A673 (cell line): ENCODE results near the gene PLCB4.

Source experiments
- EZH2 ChIP-seq: fragments of 200-600 bp; sonication (generic); IDR thresholded peaks from 2 replicates; pipeline ENCODE4 v1.6.1; 2017; ENCODE audit warnings: borderline replicate concordance, low read depth, mild to moderate bottlenecking, mixed read lengths, antibody characterized with exemption, low read length; ENCODE audit not compliant: poor library complexity, severe bottlenecking
- TF ChIP-seq, protein P1 (sequence below): fragments of 300-800, 200-600 bp; sonication (generic); conservative IDR thresholded peaks from 2 replicates; pipeline ENCODE4 v1.5.1; 2017; ENCODE audit warnings: low read depth, mild to moderate bottlenecking, antibody characterized with exemption, low read length, moderate library complexity, mixed read lengths

DNA sequence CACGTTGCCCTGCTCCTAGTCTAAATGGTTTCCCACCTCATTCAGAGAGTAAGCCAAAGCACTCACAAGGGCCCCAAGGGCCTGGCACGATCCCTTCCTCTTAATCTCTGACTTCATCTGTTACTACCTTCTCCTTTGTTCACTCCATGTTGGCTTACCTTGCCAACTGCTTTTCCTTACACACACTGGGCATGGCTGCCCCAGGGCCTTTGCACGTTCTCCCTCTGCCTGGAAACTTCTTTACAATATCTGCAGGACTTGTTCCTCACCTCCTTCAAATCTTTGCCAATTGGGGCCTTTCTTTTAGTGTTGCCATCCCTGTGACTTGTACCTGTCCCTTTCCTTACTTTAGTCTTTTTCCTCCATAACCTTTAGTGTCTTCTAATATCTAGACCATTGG lies 73.9 kb downstream of the PLCB4 start:
- TF ChIP-seq, protein P1, sequence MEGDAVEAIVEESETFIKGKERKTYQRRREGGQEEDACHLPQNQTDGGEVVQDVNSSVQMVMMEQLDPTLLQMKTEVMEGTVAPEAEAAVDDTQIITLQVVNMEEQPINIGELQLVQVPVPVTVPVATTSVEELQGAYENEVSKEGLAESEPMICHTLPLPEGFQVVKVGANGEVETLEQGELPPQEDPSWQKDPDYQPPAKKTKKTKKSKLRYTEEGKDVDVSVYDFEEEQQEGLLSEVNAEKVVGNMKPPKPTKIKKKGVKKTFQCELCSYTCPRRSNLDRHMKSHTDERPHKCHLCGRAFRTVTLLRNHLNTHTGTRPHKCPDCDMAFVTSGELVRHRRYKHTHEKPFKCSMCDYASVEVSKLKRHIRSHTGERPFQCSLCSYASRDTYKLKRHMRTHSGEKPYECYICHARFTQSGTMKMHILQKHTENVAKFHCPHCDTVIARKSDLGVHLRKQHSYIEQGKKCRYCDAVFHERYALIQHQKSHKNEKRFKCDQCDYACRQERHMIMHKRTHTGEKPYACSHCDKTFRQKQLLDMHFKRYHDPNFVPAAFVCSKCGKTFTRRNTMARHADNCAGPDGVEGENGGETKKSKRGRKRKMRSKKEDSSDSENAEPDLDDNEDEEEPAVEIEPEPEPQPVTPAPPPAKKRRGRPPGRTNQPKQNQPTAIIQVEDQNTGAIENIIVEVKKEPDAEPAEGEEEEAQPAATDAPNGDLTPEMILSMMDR = no peak
- TF ChIP-seq EZH2 = no peak
